SK-N-SH treated with all-trans-retinoic acid at 6 μM for 48 hours (cell line): ENCODE results near the gene CDH5.
A peak's percentile ranks its signal among the peaks of the same experiment; 100 is the strongest.

Experiments
- ATAC-seq: fragments of 200-7000 bp; cut with Tn5 transposase; 3 replicates; pipeline ENCODE4 v1.9.1; 2020; ENCODE audit warnings: mild to moderate bottlenecking, moderate library complexity
- ARNTL ChIP-seq: fragments of 450-650 bp; formaldehyde crosslinking; IDR thresholded peaks from 2 replicates; pipeline ENCODE4 v1.5.0; 2020; ENCODE audit warnings: low read depth, mild to moderate bottlenecking, moderate library complexity, borderline replicate concordance
- BACH2 ChIP-seq: fragments of 250-450 bp; sonication (Bioruptor Pico); IDR thresholded peaks from 2 replicates; pipeline ENCODE4 v1.9.0; 2021; ENCODE audit warnings: mild to moderate bottlenecking, borderline replicate concordance
- CREB5 ChIP-seq: fragments of 250-450 bp; sonication (Bioruptor Pico); IDR thresholded peaks from 2 replicates; pipeline ENCODE4 v1.5.1; 2020; ENCODE audit warnings: low read depth, mild to moderate bottlenecking, moderate library complexity
- CSDC2 ChIP-seq: fragments of 250-450 bp; sonication (Bioruptor Pico); IDR thresholded peaks from 2 replicates; pipeline ENCODE4 v1.5.0; 2020; ENCODE audit warnings: mild to moderate bottlenecking, moderate library complexity
- ESRRG ChIP-seq: fragments of 250-450 bp; sonication (Bioruptor Pico); IDR thresholded peaks from 2 replicates; pipeline ENCODE4 v1.6.1; 2021; ENCODE audit warnings: mild to moderate bottlenecking
- GLIS3 ChIP-seq: fragments of 250-450 bp; sonication (Bioruptor Pico); IDR thresholded peaks from 2 replicates; pipeline ENCODE4 v1.5.0; 2020; ENCODE audit warnings: mild to moderate bottlenecking, moderate library complexity
- ISL1 ChIP-seq: fragments of 250-450 bp; sonication (Bioruptor Pico); IDR thresholded peaks from 2 replicates; pipeline ENCODE4 v2.1.2; 2022; ENCODE audit warnings: mild to moderate bottlenecking, moderate library complexity
- OSR1 ChIP-seq: fragments of 250-450 bp; sonication (Bioruptor Pico); IDR thresholded peaks from 2 replicates; pipeline ENCODE4 v1.8.0; 2022; ENCODE audit warnings: moderate library complexity, mild to moderate bottlenecking, inconsistent platforms
- POU6F1 ChIP-seq: fragments of 250-450 bp; sonication (Bioruptor Pico); IDR thresholded peaks from 2 replicates; pipeline ENCODE4 v1.8.0; 2021; ENCODE audit warnings: low read depth, mild to moderate bottlenecking, moderate library complexity, borderline replicate concordance
- PPARA ChIP-seq: fragments of 250-450 bp; sonication (Bioruptor Pico); IDR thresholded peaks from 2 replicates; pipeline ENCODE4 v1.5.0; 2020; ENCODE audit warnings: mild to moderate bottlenecking, borderline replicate concordance
- RARB ChIP-seq: fragments of 250-450 bp; sonication (Bioruptor Pico); IDR thresholded peaks from 2 replicates; pipeline ENCODE4 v1.8.0; 2021; ENCODE audit warnings: mild to moderate bottlenecking, moderate library complexity
- SNAI2 ChIP-seq: fragments of 250-450 bp; sonication (Bioruptor Pico); IDR thresholded peaks from 2 replicates; pipeline ENCODE4 v1.5.0; 2020; ENCODE audit warnings: mild to moderate bottlenecking, moderate library complexity
- TCF4 ChIP-seq: fragments of 250-450 bp; sonication (Bioruptor Pico); IDR thresholded peaks from 2 replicates; pipeline ENCODE4 v1.8.0; 2021; ENCODE audit warnings: mild to moderate bottlenecking, moderate library complexity, borderline replicate concordance
- TOX ChIP-seq: fragments of 250-450 bp; sonication (Bioruptor Pico); IDR thresholded peaks from 2 replicates; pipeline ENCODE4 v1.8.0; 2021; ENCODE audit warnings: mild to moderate bottlenecking, moderate library complexity, borderline replicate concordance
- TSHZ2 ChIP-seq: fragments of 250-450 bp; sonication (Bioruptor Pico); IDR thresholded peaks from 2 replicates; pipeline ENCODE4 v1.5.0; 2020; ENCODE audit warnings: mild to moderate bottlenecking, moderate library complexity
- ZC3H10 ChIP-seq: fragments of 250-450 bp; sonication (Bioruptor Pico); IDR thresholded peaks from 2 replicates; pipeline ENCODE4 v1.5.1; 2021; ENCODE audit warnings: mild to moderate bottlenecking, moderate library complexity
- ZFP3 ChIP-seq: fragments of 250-450 bp; sonication (Bioruptor Pico); IDR thresholded peaks from 2 replicates; pipeline ENCODE4 v1.5.0; 2020; ENCODE audit warnings: mild to moderate bottlenecking, moderate library complexity
- ZFP30 ChIP-seq: fragments of 450-650 bp; formaldehyde crosslinking; IDR thresholded peaks from 2 replicates; pipeline ENCODE4 v1.5.0; 2022; ENCODE audit warnings: mild to moderate bottlenecking, moderate library complexity
- ZNF565 ChIP-seq: fragments of 450-650 bp; formaldehyde crosslinking; conservative IDR thresholded peaks from 2 replicates; pipeline ENCODE4 v1.5.0; 2020; ENCODE audit warnings: low read depth, mild to moderate bottlenecking, moderate library complexity
- ZNF70 ChIP-seq: fragments of 450-650 bp; formaldehyde crosslinking; IDR thresholded peaks from 2 replicates; pipeline ENCODE4 v1.5.0; 2020; ENCODE audit warnings: mild to moderate bottlenecking, moderate library complexity
- ZNF8 ChIP-seq: fragments of 450-650 bp; formaldehyde crosslinking; IDR thresholded peaks from 2 replicates; pipeline ENCODE4 v1.5.0; 2020; ENCODE audit warnings: mild to moderate bottlenecking, moderate library complexity

CDH5 gene

GRCh38 chr16:66344533-66345145, 21.9 kb upstream of the CDH5 start:
- peak; percentile 58; the same call in 2 of the 3 replicates for ATAC-seq
- TF ChIP-seq ZFP30 (CRISPR knock-in tag) (no peak), POU6F1 (CRISPR knock-in tag) (no peak), ZNF565 (no peak), TOX (CRISPR knock-in tag) (no peak), CSDC2 (CRISPR knock-in tag) (no peak), TSHZ2 (no peak), ISL1 (no peak), OSR1 (no peak), PPARA (CRISPR knock-in tag) (no peak), ZNF70 (no peak), SNAI2 (CRISPR knock-in tag) (no peak), ZFP3 (CRISPR knock-in tag) (no peak), TCF4 (no peak), BACH2 (CRISPR knock-in tag) (no peak), CREB5 (CRISPR knock-in tag) (no peak), GLIS3 (no peak), RARB (CRISPR knock-in tag) (no peak), ESRRG (no peak), ZC3H10 (CRISPR knock-in tag) (no peak), ARNTL (no peak)

- no peak for ATAC-seq
- TF ChIP-seq TCF4 (no peak), GLIS3 (no peak)
Measured at GRCh38 chr16:66346221-66346620, 20.3 kb upstream of the CDH5 start.

- ATAC-seq = no peak
- no peak for TF ChIP-seq ZNF565
- TF ChIP-seq GLIS3 = no peak
- TF ChIP-seq TSHZ2 = no peak
- no peak for TF ChIP-seq CREB5 (CRISPR knock-in tag)
- TF ChIP-seq OSR1 = no peak
- no peak for TF ChIP-seq TOX (CRISPR knock-in tag)
- TF ChIP-seq CSDC2 (CRISPR knock-in tag) = no peak
- TF ChIP-seq SNAI2 (CRISPR knock-in tag) = no peak
- no peak for TF ChIP-seq ZNF8 (CRISPR knock-in tag)
- no peak for TF ChIP-seq BACH2 (CRISPR knock-in tag)
Measured at GRCh38 chr16:66352304-66352703, 14.2 kb upstream of the CDH5 start.
